Fibroblast of upper back skin (primary cell): ENCODE results near the gene DLK1.

Experiments used
- DNase-seq: peaks from one replicate; pipeline ENCODE4 v3.0.0-alpha.2; 2013

Gene DLK1

GRCh38 chr14:100715803-100716202 lies 10.9 kb upstream of the DLK1 start:
- DNase-seq: no peak

GRCh38 chr14:100717386-100717785 lies 9.3 kb upstream of the DLK1 start:
- no peak for DNase-seq

GRCh38 chr14:100719976-100720520 lies 6.6 kb upstream of the DLK1 start:
- no peak for DNase-seq

- DNase-seq: no peak
These were observed 5.1 kb upstream of the DLK1 start for GRCh38 chr14:100721568-100721967.

GRCh38 chr14:100722367-100722766 lies 4.3 kb upstream of the DLK1 start:
- DNase-seq: no peak

- no peak for DNase-seq
These were observed 3.4 kb upstream of the DLK1 start for GRCh38 chr14:100723135-100723829.

- DNase-seq: no peak
These were observed 2.8 kb upstream of the DLK1 start for GRCh38 chr14:100723830-100724437.

GRCh38 chr14:100724536-100724935 lies 2.2 kb upstream of the DLK1 start:
- no peak for DNase-seq

GRCh38 chr14:100725587-100726387 lies 905 bp upstream of the DLK1 start:
- no peak for DNase-seq

GRCh38 chr14:100727086-100727872 lies 587 bp downstream of the DLK1 start:
- DNase-seq: no peak

- no peak for DNase-seq
These were observed 1.2 kb downstream of the DLK1 start for GRCh38 chr14:100727873-100728240.

GRCh38 chr14:100728962-100729361 lies 2.3 kb downstream of the DLK1 start:
- no peak for DNase-seq

- peak; percentile 25 for DNase-seq
These were observed 3.3 kb downstream of the DLK1 start for GRCh38 chr14:100729982-100730381.

GRCh38 chr14:100730581-100730980 lies 3.9 kb downstream of the DLK1 start:
- DNase-seq: no peak

GRCh38 chr14:100731011-100731670 lies 4.4 kb downstream of the DLK1 start:
- DNase-seq: no peak

- DNase-seq: no peak
These were observed 5.4 kb downstream of the DLK1 start for GRCh38 chr14:100731846-100732765.

GRCh38 chr14:100732766-100733100 lies 6.0 kb downstream of the DLK1 start:
- DNase-seq: no peak

GRCh38 chr14:100733152-100733850 lies 6.6 kb downstream of the DLK1 start:
- no peak for DNase-seq

- no peak for DNase-seq
These were observed 7.6 kb downstream of the DLK1 start for GRCh38 chr14:100734031-100734990.
